Measurements from ENCODE around the gene PRR36. TPM values are rescaled to one million over a fixed set of nuclear protein-coding genes. Genes with fewer than 3 reads are reported as not detected.

The PRR36 gene
- total and polyA plus RNA-seq, 2 donors (not counting 1 experiment from before 2014, with no cell fraction given), result 0.01 TPM; not detected in 1

- Histone ChIP-seq H4K20me1 (ENCODE audit: control insufficient read depth, insufficient read depth, low read length, poor library complexity, severe bottlenecking) (peaks cover 11% of the 10 kb centered on the region), H3K4me1 (ENCODE audit: control insufficient read depth in 2 of 2, insufficient read depth in 2 of 2, low read length in 2 of 2) (peaks cover 41 to 42% of the 10 kb centered on the region in 2 donors), H3K27ac (ENCODE audit: low read length in 2 of 2) (no peak overlapping the region), H2AFZ (ENCODE audit: insufficient read depth, low read depth, low read length, poor library complexity, severe bottlenecking) (no peak overlapping the region), H3K27me3 (replicated peaks in 1 of 4; ENCODE audit: control extremely low read depth in 1 of 4, control insufficient read depth in 3 of 4, insufficient read depth in 4 of 4, low read length in 3 of 4) (peaks cover 0 to 77% (median 19%) of the 10 kb centered on the region in 4 experiments), H3K4me2 (replicated peaks; ENCODE audit: low read depth, low read length, poor library complexity, severe bottlenecking) (no peak overlapping the region), H3K9me3 (ENCODE audit: control extremely low read depth in 1 of 3, control insufficient read depth in 2 of 3, insufficient read depth in 1 of 3, low read length in 2 of 3) (peaks cover 0 to 56% (median 0%) of the 10 kb centered on the region in 3 donors), H3K9ac (ENCODE audit: low read length) (no peak overlapping the region), H3K36me3 (replicated peaks in 1 of 2; ENCODE audit: control extremely low read depth in 1 of 2, control insufficient read depth in 1 of 2, extremely low read depth in 1 of 2, insufficient read depth in 2 of 2, low read length in 1 of 2) (no peaks in the 10 kb centered on the region), H3K79me2 (ENCODE audit: control insufficient read depth, insufficient read depth, low read length) (no peaks in the 10 kb centered on the region), H3K4me3 (ENCODE audit: control extremely low read depth in 1 of 5, extremely low read depth in 1 of 5, insufficient read depth in 1 of 5, low read depth in 2 of 5, low read length in 4 of 5) (no peak overlapping the region)
- TF ChIP-seq EZH2 (IDR thresholded peaks at IDR 0.05; ENCODE audit: borderline replicate concordance, insufficient read depth, low read depth, low read length, poor library complexity, severe bottlenecking), result no peak
- no peak for TF ChIP-seq CTCF (IDR thresholded peaks at IDR 0.05)
- ChIA-PET CTCF (no interaction called here), POLR2A (interaction anchor here (0.7 kb wide), 1 partner anchor 51 kb away, joined by 3 read pairs; no protein-coding TSS in a partner anchor)
- no peak for ATAC-seq (ENCODE audit: low read depth)
- WGBS (ENCODE audit: insufficient coverage), result 90% methylated on average over 12 of the region's 12 CpGs
- Mint-ChIP-seq H3K4me1 (peaks cover 27% of the 10 kb centered on the region), H3K27me3 (peaks cover 22% of the 10 kb centered on the region), H3K9me3 (ENCODE audit: insufficient read depth) (peaks cover 4% of the 10 kb centered on the region), H3K27ac (no peak overlapping the region), H3K4me3 (no peak overlapping the region)
- DNase-seq, result peak; percentile 23
- intact Hi-C loops (cut with micrococcal nuclease), result no loop called here
Observed at GRCh38 chr19:7866399-7867091, 7.6 kb downstream of the PRR36 start.

GRCh38 chr19:7865262-7865911 is 8.8 kb downstream of the PRR36 start:
- Histone ChIP-seq H2AFZ (ENCODE audit: insufficient read depth, low read depth, low read length, poor library complexity, severe bottlenecking) (no peak overlapping the region), H4K20me1 (ENCODE audit: control insufficient read depth, insufficient read depth, low read length, poor library complexity, severe bottlenecking) (peaks cover 6% of the 10 kb centered on the region), H3K4me2 (replicated peaks; ENCODE audit: low read depth, low read length, poor library complexity, severe bottlenecking) (no peak overlapping the region), H3K79me2 (ENCODE audit: control insufficient read depth, insufficient read depth, low read length) (no peaks in the 10 kb centered on the region), H3K27ac (ENCODE audit: low read length in 2 of 2) (no peak overlapping the region), H3K4me1 (ENCODE audit: control insufficient read depth in 2 of 2, insufficient read depth in 2 of 2, low read length in 2 of 2) (peaks cover 42 to 46% of the 10 kb centered on the region in 2 donors), H3K9ac (ENCODE audit: low read length) (no peak overlapping the region), H3K9me3 (ENCODE audit: control extremely low read depth in 1 of 3, control insufficient read depth in 2 of 3, insufficient read depth in 1 of 3, low read length in 2 of 3) (peaks cover 0 to 50% (median 0%) of the 10 kb centered on the region in 3 donors), H3K36me3 (replicated peaks in 1 of 2; ENCODE audit: control extremely low read depth in 1 of 2, control insufficient read depth in 1 of 2, extremely low read depth in 1 of 2, insufficient read depth in 2 of 2, low read length in 1 of 2) (no peaks in the 10 kb centered on the region), H3K4me3 (ENCODE audit: control extremely low read depth in 1 of 5, extremely low read depth in 1 of 5, insufficient read depth in 1 of 5, low read depth in 2 of 5, low read length in 4 of 5) (no peak overlapping the region), H3K27me3 (replicated peaks in 1 of 4; ENCODE audit: control extremely low read depth in 1 of 4, control insufficient read depth in 3 of 4, insufficient read depth in 4 of 4, low read length in 3 of 4) (peaks cover 0 to 79% (median 29%) of the 10 kb centered on the region in 4 experiments)
- intact Hi-C loops (cut with micrococcal nuclease), result no loop called here
- ATAC-seq (ENCODE audit: low read depth) (no peak), DNase-seq (peak; percentile 31)
- POLR2A ChIA-PET, result interaction anchor here (0.7 kb wide), 1 partner anchor 50 kb away, joined by 3 read pairs; no protein-coding TSS in a partner anchor
- H3K27ac Mint-ChIP-seq, result no peak overlapping the region
- peaks cover 24% of the 10 kb centered on the region for H3K4me1 Mint-ChIP-seq
- H3K9me3 Mint-ChIP-seq (ENCODE audit: insufficient read depth), result no peaks in the 10 kb centered on the region
- CTCF ChIA-PET, result no interaction called here
- 39% methylated on average over 10 of the region's 10 CpGs for WGBS (ENCODE audit: insufficient coverage)
- H3K27me3 Mint-ChIP-seq, result peaks cover 26% of the 10 kb centered on the region
- H3K4me3 Mint-ChIP-seq, result peak overlapping the region; percentile 18
- no peak for TF ChIP-seq EZH2 (IDR thresholded peaks at IDR 0.05; ENCODE audit: borderline replicate concordance, insufficient read depth, low read depth, low read length, poor library complexity, severe bottlenecking)
- TF ChIP-seq CTCF (IDR thresholded peaks at IDR 0.05), result no peak
